Activated B cell treated with CpG ODN at 0.5 μM for 24 hours (primary cell): ENCODE data around the gene ADI1. TPM values are rescaled to one million over a fixed set of nuclear protein-coding genes. Genes with fewer than 3 reads are reported as not detected.

Experiments used
- ATAC-seq: fragments of 200-7000 bp; cut with Tn5 transposase; one replicate; pipeline ENCODE4 v1.10.0; 2021; ENCODE audit warnings: low read depth, mild to moderate bottlenecking, moderate library complexity
- CTCF ChIA-PET: fragments of 350-600 bp; sonication (Branson Sonifier 250); formaldehyde crosslinking; loops from one replicate; lab custom pipeline; 2021; ENCODE audit warnings: antibody characterized with exemption; lab: Charles Lee
- POLR2A ChIA-PET: fragments of 350-600 bp; sonication (Branson Sonifier 250); formaldehyde crosslinking; loops from one replicate; lab custom pipeline; 2021; ENCODE audit warnings: antibody characterized with exemption; lab: Charles Lee
- DNase-seq: peaks from one replicate; pipeline ENCODE4 v3.0.0; 2022
- H3K27ac Mint-ChIP-seq: one replicate; pipeline ENCODE4 v1.8.0; 2020; ENCODE audit warnings: mixed read lengths
- H3K27me3 Mint-ChIP-seq: one replicate; pipeline ENCODE4 v1.8.0; 2021; ENCODE audit warnings: mixed read lengths
- H3K36me3 Mint-ChIP-seq: one replicate; pipeline ENCODE4 v1.8.0; 2021; ENCODE audit warnings: low read depth, mixed read lengths
- H3K4me1 Mint-ChIP-seq: one replicate; pipeline ENCODE4 v1.8.0; 2021; ENCODE audit warnings: mixed read lengths
- H3K4me3 Mint-ChIP-seq: one replicate; pipeline ENCODE4 v1.8.0; 2020; ENCODE audit warnings: mild to moderate bottlenecking, mixed read lengths
- H3K9me3 Mint-ChIP-seq: one replicate; pipeline ENCODE4 v1.8.0; 2020; ENCODE audit warnings: mixed read lengths
- CTCF ChIP-seq: fragments of 200-600 bp; IDR thresholded peaks from one replicate; pipeline ENCODE4 v1.8.0; 2022; ENCODE audit warnings: antibody characterized with exemption, mild to moderate bottlenecking
- intact Hi-C: fragments of 100-400 bp; cut with micrococcal nuclease; formaldehyde crosslinking; loops from one replicate; pipeline ENCODE4 v1.15.1; 2024
- total RNA-seq: library from RNA; stranded (reverse); gene quantifications from 2 replicates; pipeline ENCODE4 v1.2.3, GENCODE V29; 2022

The ADI1 gene
- total RNA-seq, 1 donor from 2014 or later, result 20.5 TPM

- DNase-seq (no peak), ATAC-seq (no peak)
- TF ChIP-seq CTCF, result no peak
- ChIA-PET CTCF (no interaction called here), POLR2A (no interaction called here)
- Mint-ChIP-seq H3K4me3 (no peak overlapping the region), H3K27me3 (no peaks in the 10 kb centered on the region), H3K9me3 (no peaks in the 10 kb centered on the region), H3K36me3 (peaks cover 11% of the 10 kb centered on the region), H3K4me1 (no peaks in the 10 kb centered on the region), H3K27ac (no peak overlapping the region)
- intact Hi-C loops, result no loop called here
Measured at GRCh38 chr2:3491306-3491705, 28.0 kb downstream of the ADI1 start.

GRCh38 chr2:3490191-3491170 lies 28.9 kb downstream of the ADI1 start:
- no peak overlapping the region for H3K4me3 Mint-ChIP-seq
- peaks cover 12% of the 10 kb centered on the region for H3K36me3 Mint-ChIP-seq
- intact Hi-C loops, result no loop called here
- ATAC-seq, result no peak
- no peak for DNase-seq
- no peaks in the 10 kb centered on the region for H3K9me3 Mint-ChIP-seq
- ChIA-PET POLR2A (no interaction called here), CTCF (no interaction called here)
- no peak for TF ChIP-seq CTCF
- H3K27me3 Mint-ChIP-seq, result no peaks in the 10 kb centered on the region
- no peak overlapping the region for H3K27ac Mint-ChIP-seq
- no peaks in the 10 kb centered on the region for H3K4me1 Mint-ChIP-seq

- no peak for TF ChIP-seq CTCF
- ChIA-PET POLR2A (no interaction called here), CTCF (no interaction called here)
- DNase-seq, result no peak
- Mint-ChIP-seq H3K4me3 (no peak overlapping the region), H3K27me3 (no peaks in the 10 kb centered on the region), H3K27ac (no peak overlapping the region), H3K9me3 (no peaks in the 10 kb centered on the region), H3K36me3 (peaks cover 15% of the 10 kb centered on the region), H3K4me1 (no peaks in the 10 kb centered on the region)
- no peak for ATAC-seq
- intact Hi-C loops, result no loop called here
Measured at GRCh38 chr2:3489764-3490115, 29.6 kb downstream of the ADI1 start.

GRCh38 chr2:3488855-3489763 lies 30.2 kb downstream of the ADI1 start:
- H3K36me3 Mint-ChIP-seq, result peaks cover 18% of the 10 kb centered on the region
- no peak for TF ChIP-seq CTCF
- ChIA-PET POLR2A (no interaction called here), CTCF (no interaction called here)
- no peak overlapping the region for H3K27ac Mint-ChIP-seq
- no peaks in the 10 kb centered on the region for H3K27me3 Mint-ChIP-seq
- DNase-seq (no peak), ATAC-seq (no peak)
- no peak overlapping the region for H3K4me3 Mint-ChIP-seq
- no peaks in the 10 kb centered on the region for H3K9me3 Mint-ChIP-seq
- H3K4me1 Mint-ChIP-seq, result no peaks in the 10 kb centered on the region
- intact Hi-C loops, result no loop called here

- Mint-ChIP-seq H3K4me1 (no peaks in the 10 kb centered on the region), H3K27ac (no peak overlapping the region), H3K4me3 (no peak overlapping the region), H3K27me3 (no peaks in the 10 kb centered on the region), H3K9me3 (no peaks in the 10 kb centered on the region), H3K36me3 (peaks cover 26% of the 10 kb centered on the region)
- intact Hi-C loops, result no loop called here
- DNase-seq (no peak), ATAC-seq (no peak)
- TF ChIP-seq CTCF, result no peak
- CTCF ChIA-PET, result interaction anchor here (0.6 kb wide), 1 partner anchor 370 kb away, joined by 3 read pairs; no protein-coding TSS in a partner anchor
- POLR2A ChIA-PET, result no interaction called here
Measured at GRCh38 chr2:3488061-3488531, 31.2 kb downstream of the ADI1 start.
